ENCODE data around the gene POGZ. TPM values are rescaled to one million over a fixed set of nuclear protein-coding genes. Genes with fewer than 3 reads are reported as not detected.
"Not testable (repeated sequence)": the region's sequence is repeated elsewhere in the genome, so short reads cannot be mapped to it uniquely, and the experiment has no call there.

Gene POGZ
- total RNA-seq, 3 donors from 2014 or later: 48.8 to 51.2 (median 49.5) TPM

GRCh38 chr1:151390221-151391078 lies 68.8 kb downstream of the POGZ start:
- not testable (repeated sequence) for H3K36me3 Mint-ChIP-seq (ENCODE audit: insufficient read depth); DNase-seq; H3K4me1 Mint-ChIP-seq (ENCODE audit: low read depth); H3K27me3 Mint-ChIP-seq (ENCODE audit: low read depth); H3K9me3 Mint-ChIP-seq; ATAC-seq; H3K4me3 Mint-ChIP-seq

GRCh38 chr1:151386002-151386401 lies 73.3 kb downstream of the POGZ start:
- H3K4me1 Mint-ChIP-seq (ENCODE audit: low read depth): no peaks in the 10 kb centered on the region
- DNase-seq: no peak
- H3K4me3 Mint-ChIP-seq: no peak overlapping the region
- no peaks in the 10 kb centered on the region for H3K9me3 Mint-ChIP-seq
- no peaks in the 10 kb centered on the region for H3K36me3 Mint-ChIP-seq (ENCODE audit: insufficient read depth)
- no peaks in the 10 kb centered on the region for H3K27me3 Mint-ChIP-seq (ENCODE audit: low read depth)
- no peak for ATAC-seq

GRCh38 chr1:151384584-151384983 lies 74.7 kb downstream of the POGZ start:
- no peak for DNase-seq

GRCh38 chr1:151377150-151377884 lies 82.0 kb downstream of the POGZ start:
- Mint-ChIP-seq H3K36me3 (ENCODE audit: insufficient read depth) (no peaks in the 10 kb centered on the region), H3K9me3 (no peaks in the 10 kb centered on the region), H3K27me3 (ENCODE audit: low read depth) (peaks cover 6% of the 10 kb centered on the region), H3K4me1 (ENCODE audit: low read depth) (no peaks in the 10 kb centered on the region), H3K4me3 (no peak overlapping the region)
- DNase-seq: no peak
- no peak for ATAC-seq

More at GRCh38 chr1:151384584-151384983, 74.7 kb downstream of the POGZ start:
- H3K4me1 Mint-ChIP-seq (ENCODE audit: low read depth): no peaks in the 10 kb centered on the region
- no peaks in the 10 kb centered on the region for H3K36me3 Mint-ChIP-seq (ENCODE audit: insufficient read depth)
- no peak for ATAC-seq
- no peak overlapping the region for H3K4me3 Mint-ChIP-seq
- no peaks in the 10 kb centered on the region for H3K9me3 Mint-ChIP-seq
- no peaks in the 10 kb centered on the region for H3K27me3 Mint-ChIP-seq (ENCODE audit: low read depth)

GRCh38 chr1:151373196-151373595 lies 86.1 kb downstream of the POGZ start:
- no peaks in the 10 kb centered on the region for H3K9me3 Mint-ChIP-seq
- peaks cover 6% of the 10 kb centered on the region for H3K27me3 Mint-ChIP-seq (ENCODE audit: low read depth)
- no peak overlapping the region for H3K4me3 Mint-ChIP-seq
- H3K36me3 Mint-ChIP-seq (ENCODE audit: insufficient read depth): no peaks in the 10 kb centered on the region
- H3K4me1 Mint-ChIP-seq (ENCODE audit: low read depth): no peaks in the 10 kb centered on the region
- no peak for ATAC-seq
- no peak for DNase-seq

- Mint-ChIP-seq H3K4me1 (ENCODE audit: low read depth) (no peaks in the 10 kb centered on the region), H3K9me3 (no peaks in the 10 kb centered on the region), H3K36me3 (ENCODE audit: insufficient read depth) (no peaks in the 10 kb centered on the region), H3K27me3 (ENCODE audit: low read depth) (peaks cover 6% of the 10 kb centered on the region), H3K4me3 (no peak within 1 kb of the TSS)
- DNase-seq (no peak), ATAC-seq (no peak)
Observed at GRCh38 chr1:151372058-151372934, 87.0 kb downstream of the POGZ start, which contains the start of gene SELENBP1. SELENBP1 (minus strand) TSS chr1:151372705; CDS start chr1:151372641, 64 bp downstream.

GRCh38 chr1:151371370-151372057 lies 87.8 kb downstream of the POGZ start:
- no peak for DNase-seq
- H3K36me3 Mint-ChIP-seq (ENCODE audit: insufficient read depth): no peaks in the 10 kb centered on the region
- H3K4me1 Mint-ChIP-seq (ENCODE audit: low read depth): no peaks in the 10 kb centered on the region
- no peak overlapping the region for H3K4me3 Mint-ChIP-seq
- no peak for ATAC-seq
- no peaks in the 10 kb centered on the region for H3K9me3 Mint-ChIP-seq
- peaks cover 6% of the 10 kb centered on the region for H3K27me3 Mint-ChIP-seq (ENCODE audit: low read depth)

GRCh38 chr1:151370211-151370911 lies 88.9 kb downstream of the POGZ start:
- DNase-seq (no peak), ATAC-seq (no peak)
- no peak overlapping the region for H3K4me3 Mint-ChIP-seq
- no peaks in the 10 kb centered on the region for H3K9me3 Mint-ChIP-seq
- H3K4me1 Mint-ChIP-seq (ENCODE audit: low read depth): no peaks in the 10 kb centered on the region
- no peaks in the 10 kb centered on the region for H3K36me3 Mint-ChIP-seq (ENCODE audit: insufficient read depth)
- H3K27me3 Mint-ChIP-seq (ENCODE audit: low read depth): peaks cover 4% of the 10 kb centered on the region

GRCh38 chr1:151369621-151370048 lies 89.7 kb downstream of the POGZ start:
- H3K4me1 Mint-ChIP-seq (ENCODE audit: low read depth): no peaks in the 10 kb centered on the region
- no peak for ATAC-seq
- no peaks in the 10 kb centered on the region for H3K9me3 Mint-ChIP-seq

GRCh38 chr1:151369302-151369610 lies 90.0 kb downstream of the POGZ start:
- H3K4me1 Mint-ChIP-seq (ENCODE audit: low read depth): no peaks in the 10 kb centered on the region

More at GRCh38 chr1:151369621-151370048, 89.7 kb downstream of the POGZ start:
- H3K27me3 Mint-ChIP-seq (ENCODE audit: low read depth): no peaks in the 10 kb centered on the region
- no peak overlapping the region for H3K4me3 Mint-ChIP-seq
- H3K36me3 Mint-ChIP-seq (ENCODE audit: insufficient read depth): no peaks in the 10 kb centered on the region
- no peak for DNase-seq

GRCh38 chr1:151368393-151369301 lies 90.6 kb downstream of the POGZ start:
- H3K4me1 Mint-ChIP-seq (ENCODE audit: low read depth): no peaks in the 10 kb centered on the region
- ATAC-seq: no peak

More at GRCh38 chr1:151369302-151369610, 90.0 kb downstream of the POGZ start:
- Mint-ChIP-seq H3K36me3 (ENCODE audit: insufficient read depth) (no peaks in the 10 kb centered on the region), H3K9me3 (no peaks in the 10 kb centered on the region), H3K4me3 (no peak overlapping the region), H3K27me3 (ENCODE audit: low read depth) (no peaks in the 10 kb centered on the region)
- ATAC-seq: no peak
- DNase-seq: no peak

GRCh38 chr1:151367658-151368392 lies 91.5 kb downstream of the POGZ start:
- ATAC-seq (no peak), DNase-seq (no peak)
- Mint-ChIP-seq H3K27me3 (ENCODE audit: low read depth) (no peaks in the 10 kb centered on the region), H3K36me3 (ENCODE audit: insufficient read depth) (no peaks in the 10 kb centered on the region), H3K9me3 (no peaks in the 10 kb centered on the region), H3K4me3 (no peak overlapping the region), H3K4me1 (ENCODE audit: low read depth) (no peaks in the 10 kb centered on the region)

More at GRCh38 chr1:151368393-151369301, 90.6 kb downstream of the POGZ start:
- no peaks in the 10 kb centered on the region for H3K36me3 Mint-ChIP-seq (ENCODE audit: insufficient read depth)
- DNase-seq: no peak
- no peaks in the 10 kb centered on the region for H3K9me3 Mint-ChIP-seq
- H3K4me3 Mint-ChIP-seq: no peak overlapping the region
- no peaks in the 10 kb centered on the region for H3K27me3 Mint-ChIP-seq (ENCODE audit: low read depth)
